Activated CD8-positive, alpha-beta memory T cell treated with anti-CD3 and anti-CD28 coated beads, Interleukin-2, amount 10 ng/mL, durations not matched to agents 7 days and 5 days (primary cell): ENCODE results near the gene PPP1R3E. TPM values are rescaled to one million over a fixed set of nuclear protein-coding genes. Genes with fewer than 3 reads are reported as not detected.
A peak's percentile ranks its signal among the peaks of the same experiment; 100 is the strongest.

ENCODE experiments used
- ATAC-seq: fragments of 150-1000 bp; cut with Tn5 transposase; one replicate; pipeline ENCODE4 v1.10.0; 2021; ENCODE audit warnings: moderate library complexity
- CTCF ChIA-PET: fragments of 350-600 bp; sonication (Branson Sonifier 250); formaldehyde crosslinking; loops from one replicate; lab custom pipeline; 2021; ENCODE audit warnings: antibody characterized with exemption; lab: Charles Lee
- DNase-seq: peaks from one replicate; pipeline ENCODE4 v3.0.0-alpha.2; 2020
- H3K27ac Mint-ChIP-seq: one replicate; pipeline ENCODE4 v1.8.0; 2021; ENCODE audit warnings: mild to moderate bottlenecking, mixed read lengths
- H3K27me3 Mint-ChIP-seq: one replicate; pipeline ENCODE4 v1.8.0; 2021; ENCODE audit warnings: mixed read lengths
- H3K36me3 Mint-ChIP-seq: one replicate; pipeline ENCODE4 v1.8.0; 2021; ENCODE audit warnings: mild to moderate bottlenecking, mixed read lengths
- H3K4me1 Mint-ChIP-seq: one replicate; pipeline ENCODE4 v1.8.0; 2021; ENCODE audit warnings: mixed read lengths
- H3K4me3 Mint-ChIP-seq: one replicate; pipeline ENCODE4 v1.8.0; 2021; ENCODE audit warnings: mild to moderate bottlenecking, moderate library complexity, mixed read lengths
- H3K9me3 Mint-ChIP-seq: one replicate; pipeline ENCODE4 v1.8.0; 2022; ENCODE audit warnings: low read depth, mixed read lengths
- total RNA-seq, 2 experiments: library from RNA; stranded (reverse); gene quantifications; one replicate each; pipeline ENCODE4 v1.2.3, GENCODE V29; 2021

The PPP1R3E gene
- total RNA-seq: 10 to 100 TPM; 22.0 to 27.4 TPM

- CTCF ChIA-PET: interaction anchor here (0.6 to 8.9 kb wide), 13 partner anchors 10 to 295 kb away, joined by 3 to 119 read pairs (median 4); partner anchors contain the start of genes HOMEZ and PABPN1
- Mint-ChIP-seq H3K4me1 (peaks cover 26% of the 10 kb centered on the region), H3K27ac (peak within 1 kb of the TSS; percentile 97), H3K36me3 (peaks cover 16% of the 10 kb centered on the region), H3K4me3 (peak within 1 kb of the TSS; percentile 96), H3K27me3 (peaks cover 18% of the 10 kb centered on the region), H3K9me3 (no peaks in the 10 kb centered on the region)
- DNase-seq: peak; percentile 90
- peak; percentile 46 for ATAC-seq
Observed at GRCh38 chr14:23302290-23303225, at the start of gene PPP1R3E. Gene PPP1R3E (minus strand): TSS chr14:23302859. CDS start chr14:23302576, 283 bp downstream.

- DNase-seq: no peak
- CTCF ChIA-PET: interaction anchor here (0.8 to 1.3 kb wide), 3 partner anchors 28 to 283 kb away, joined by 3 to 4 read pairs (median 3); no protein-coding TSS in a partner anchor
- peak; percentile 38 for ATAC-seq
- Mint-ChIP-seq H3K36me3 (no peaks in the 10 kb centered on the region), H3K4me3 (peak overlapping the region; percentile 55), H3K9me3 (no peaks in the 10 kb centered on the region), H3K27ac (no peak overlapping the region), H3K4me1 (peaks cover 10% of the 10 kb centered on the region), H3K27me3 (peaks cover 57% of the 10 kb centered on the region)
Observed at GRCh38 chr14:23351681-23352505, 49.2 kb upstream of the PPP1R3E start.

GRCh38 chr14:23349156-23349845 is 46.6 kb upstream of the PPP1R3E start:
- Mint-ChIP-seq H3K27me3 (peaks cover 35% of the 10 kb centered on the region), H3K4me3 (no peak overlapping the region), H3K4me1 (peaks cover 12% of the 10 kb centered on the region), H3K36me3 (no peaks in the 10 kb centered on the region), H3K27ac (no peak overlapping the region), H3K9me3 (no peaks in the 10 kb centered on the region)
- no peak for ATAC-seq
- CTCF ChIA-PET: interaction anchor here (1.0 kb wide), 1 partner anchor 31 kb away, joined by 3 read pairs; no protein-coding TSS in a partner anchor
- no peak for DNase-seq

- H3K4me3 Mint-ChIP-seq: no peak overlapping the region
- H3K36me3 Mint-ChIP-seq: no peaks in the 10 kb centered on the region
- DNase-seq: no peak
- H3K27ac Mint-ChIP-seq: no peak overlapping the region
- no peak for ATAC-seq
- H3K27me3 Mint-ChIP-seq: peaks cover 27% of the 10 kb centered on the region
- peaks cover 11% of the 10 kb centered on the region for H3K4me1 Mint-ChIP-seq
- H3K9me3 Mint-ChIP-seq: no peaks in the 10 kb centered on the region
- CTCF ChIA-PET: interaction anchor here (0.9 kb wide), 1 partner anchor 26 kb away, joined by 3 read pairs; no protein-coding TSS in a partner anchor
Observed at GRCh38 chr14:23348297-23348655, 45.6 kb upstream of the PPP1R3E start.

GRCh38 chr14:23347406-23348296 is 45.0 kb upstream of the PPP1R3E start:
- no peak overlapping the region for H3K27ac Mint-ChIP-seq
- no peaks in the 10 kb centered on the region for H3K36me3 Mint-ChIP-seq
- H3K4me1 Mint-ChIP-seq: peaks cover 8% of the 10 kb centered on the region
- H3K27me3 Mint-ChIP-seq: peaks cover 24% of the 10 kb centered on the region
- DNase-seq (no peak), ATAC-seq (no peak)
- CTCF ChIA-PET: interaction anchor here (0.9 kb wide), 1 partner anchor 26 kb away, joined by 3 read pairs; no protein-coding TSS in a partner anchor
- no peaks in the 10 kb centered on the region for H3K9me3 Mint-ChIP-seq
- no peak overlapping the region for H3K4me3 Mint-ChIP-seq

GRCh38 chr14:23346693-23347405 is 44.2 kb upstream of the PPP1R3E start:
- no peak for DNase-seq
- Mint-ChIP-seq H3K36me3 (no peaks in the 10 kb centered on the region), H3K9me3 (no peaks in the 10 kb centered on the region), H3K4me3 (no peak overlapping the region), H3K27ac (no peak overlapping the region), H3K27me3 (peaks cover 31% of the 10 kb centered on the region), H3K4me1 (peaks cover 8% of the 10 kb centered on the region)
- CTCF ChIA-PET: interaction anchor here (1.2 to 2.2 kb wide), 3 partner anchors 13 to 227 kb away, joined by 4 to 5 read pairs (median 4); partner anchors contain the start of gene NGDN
- no peak for ATAC-seq

GRCh38 chr14:23345987-23346692 is 43.5 kb upstream of the PPP1R3E start:
- Mint-ChIP-seq H3K27me3 (peaks cover 28% of the 10 kb centered on the region), H3K9me3 (no peaks in the 10 kb centered on the region), H3K36me3 (no peaks in the 10 kb centered on the region), H3K4me1 (peaks cover 3% of the 10 kb centered on the region), H3K4me3 (no peak overlapping the region), H3K27ac (no peak overlapping the region)
- DNase-seq (no peak), ATAC-seq (no peak)
- CTCF ChIA-PET: interaction anchor here (0.9 to 2.6 kb wide), 5 partner anchors 12 to 226 kb away, joined by 3 to 7 read pairs (median 4); partner anchors contain the start of gene NGDN

- peaks cover 2% of the 10 kb centered on the region for H3K4me1 Mint-ChIP-seq
- ATAC-seq: no peak
- CTCF ChIA-PET: interaction anchor here (2.6 kb wide), 1 partner anchor 36 kb away, joined by 7 read pairs; no protein-coding TSS in a partner anchor
- H3K9me3 Mint-ChIP-seq: no peaks in the 10 kb centered on the region
- H3K27me3 Mint-ChIP-seq: peaks cover 21% of the 10 kb centered on the region
- peaks cover 3% of the 10 kb centered on the region for H3K36me3 Mint-ChIP-seq
- no peak overlapping the region for H3K4me3 Mint-ChIP-seq
- no peak for DNase-seq
- H3K27ac Mint-ChIP-seq: no peak overlapping the region
Observed at GRCh38 chr14:23344481-23344880, 41.8 kb upstream of the PPP1R3E start.

- no peaks in the 10 kb centered on the region for H3K4me1 Mint-ChIP-seq
- H3K4me3 Mint-ChIP-seq: no peak overlapping the region
- H3K9me3 Mint-ChIP-seq: no peaks in the 10 kb centered on the region
- CTCF ChIA-PET: interaction anchor here (1.3 kb wide), 1 partner anchor 21 kb away, joined by 3 read pairs; no protein-coding TSS in a partner anchor
- DNase-seq (no peak), ATAC-seq (no peak)
- H3K36me3 Mint-ChIP-seq: peaks cover 3% of the 10 kb centered on the region
- H3K27me3 Mint-ChIP-seq: peaks cover 48% of the 10 kb centered on the region
- no peak overlapping the region for H3K27ac Mint-ChIP-seq
Observed at GRCh38 chr14:23339506-23340268, 37.0 kb upstream of the PPP1R3E start.

GRCh38 chr14:23335623-23336022 is 33.0 kb upstream of the PPP1R3E start:
- peaks cover 3% of the 10 kb centered on the region for H3K36me3 Mint-ChIP-seq
- CTCF ChIA-PET: interaction anchor here (1.4 kb wide), 1 partner anchor 267 kb away, joined by 3 read pairs; no protein-coding TSS in a partner anchor
- H3K4me3 Mint-ChIP-seq: no peak overlapping the region
- ATAC-seq (no peak), DNase-seq (no peak)
- no peaks in the 10 kb centered on the region for H3K9me3 Mint-ChIP-seq
- H3K27ac Mint-ChIP-seq: no peak overlapping the region
- peaks cover 33% of the 10 kb centered on the region for H3K27me3 Mint-ChIP-seq
- H3K4me1 Mint-ChIP-seq: no peaks in the 10 kb centered on the region
